Measurements from ENCODE around the gene NBDY. TPM values are rescaled to one million over a fixed set of nuclear protein-coding genes. Genes with fewer than 3 reads are reported as not detected.

NBDY gene
- total RNA-seq, 1 experiment from 2014 or later: 44.7 TPM

- no peak for ATAC-seq
- POLR2A ChIA-PET: no interaction called here
- Mint-ChIP-seq H3K36me3 (no peaks in the 10 kb centered on the region), H3K9me3 (no peaks in the 10 kb centered on the region), H3K27me3 (ENCODE audit: low read depth) (no peaks in the 10 kb centered on the region), H3K4me3 (no peak overlapping the region), H3K27ac (no peak overlapping the region), H3K4me1 (peaks cover 39% of the 10 kb centered on the region)
- TF ChIP-seq NFYB (CRISPR knock-in tag; conservative IDR thresholded peaks at IDR 0.05; ENCODE audit: low read depth) (no peak), ZNF671 (CRISPR knock-in tag; IDR thresholded peaks at IDR 0.05) (no peak), TCF7 (CRISPR knock-in tag; IDR thresholded peaks at IDR 0.05; ENCODE audit: low read depth) (no peak), PRDM15 (CRISPR knock-in tag; IDR thresholded peaks at IDR 0.05) (no peak), NR3C1 (CRISPR knock-in tag; conservative IDR thresholded peaks at IDR 0.05; ENCODE audit: low read depth) (no peak), FOXP4 (CRISPR knock-in tag; IDR thresholded peaks at IDR 0.05) (no peak), CREB1 (CRISPR knock-in tag; IDR thresholded peaks at IDR 0.05) (no peak), ATF6 (CRISPR knock-in tag; IDR thresholded peaks at IDR 0.05) (no peak), FOXJ3 (CRISPR knock-in tag; IDR thresholded peaks at IDR 0.05; ENCODE audit: borderline replicate concordance) (no peak), RELA (CRISPR knock-in tag; IDR thresholded peaks at IDR 0.05; ENCODE audit: borderline replicate concordance) (no peak), ZNF423 (CRISPR knock-in tag; IDR thresholded peaks at IDR 0.05) (no peak)
- TF ChIP-seq, protein P1, sequence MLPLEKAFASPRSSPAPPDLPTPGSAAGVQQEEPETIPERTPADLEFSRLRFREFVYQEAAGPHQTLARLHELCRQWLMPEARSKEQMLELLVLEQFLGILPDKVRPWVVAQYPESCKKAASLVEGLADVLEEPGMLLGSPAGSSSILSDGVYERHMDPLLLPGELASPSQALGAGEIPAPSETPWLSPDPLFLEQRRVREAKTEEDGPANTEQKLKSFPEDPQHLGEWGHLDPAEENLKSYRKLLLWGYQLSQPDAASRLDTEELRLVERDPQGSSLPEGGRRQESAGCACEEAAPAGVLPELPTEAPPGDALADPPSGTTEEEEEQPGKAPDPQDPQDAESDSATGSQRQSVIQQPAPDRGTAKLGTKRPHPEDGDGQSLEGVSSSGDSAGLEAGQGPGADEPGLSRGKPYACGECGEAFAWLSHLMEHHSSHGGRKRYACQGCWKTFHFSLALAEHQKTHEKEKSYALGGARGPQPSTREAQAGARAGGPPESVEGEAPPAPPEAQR (CRISPR knock-in tag; IDR thresholded peaks at IDR 0.05): no peak
- TF ChIP-seq, protein P2, sequence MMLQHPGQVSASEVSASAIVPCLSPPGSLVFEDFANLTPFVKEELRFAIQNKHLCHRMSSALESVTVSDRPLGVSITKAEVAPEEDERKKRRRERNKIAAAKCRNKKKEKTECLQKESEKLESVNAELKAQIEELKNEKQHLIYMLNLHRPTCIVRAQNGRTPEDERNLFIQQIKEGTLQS (CRISPR knock-in tag; conservative IDR thresholded peaks at IDR 0.05): no peak
- TF ChIP-seq, protein P3, sequence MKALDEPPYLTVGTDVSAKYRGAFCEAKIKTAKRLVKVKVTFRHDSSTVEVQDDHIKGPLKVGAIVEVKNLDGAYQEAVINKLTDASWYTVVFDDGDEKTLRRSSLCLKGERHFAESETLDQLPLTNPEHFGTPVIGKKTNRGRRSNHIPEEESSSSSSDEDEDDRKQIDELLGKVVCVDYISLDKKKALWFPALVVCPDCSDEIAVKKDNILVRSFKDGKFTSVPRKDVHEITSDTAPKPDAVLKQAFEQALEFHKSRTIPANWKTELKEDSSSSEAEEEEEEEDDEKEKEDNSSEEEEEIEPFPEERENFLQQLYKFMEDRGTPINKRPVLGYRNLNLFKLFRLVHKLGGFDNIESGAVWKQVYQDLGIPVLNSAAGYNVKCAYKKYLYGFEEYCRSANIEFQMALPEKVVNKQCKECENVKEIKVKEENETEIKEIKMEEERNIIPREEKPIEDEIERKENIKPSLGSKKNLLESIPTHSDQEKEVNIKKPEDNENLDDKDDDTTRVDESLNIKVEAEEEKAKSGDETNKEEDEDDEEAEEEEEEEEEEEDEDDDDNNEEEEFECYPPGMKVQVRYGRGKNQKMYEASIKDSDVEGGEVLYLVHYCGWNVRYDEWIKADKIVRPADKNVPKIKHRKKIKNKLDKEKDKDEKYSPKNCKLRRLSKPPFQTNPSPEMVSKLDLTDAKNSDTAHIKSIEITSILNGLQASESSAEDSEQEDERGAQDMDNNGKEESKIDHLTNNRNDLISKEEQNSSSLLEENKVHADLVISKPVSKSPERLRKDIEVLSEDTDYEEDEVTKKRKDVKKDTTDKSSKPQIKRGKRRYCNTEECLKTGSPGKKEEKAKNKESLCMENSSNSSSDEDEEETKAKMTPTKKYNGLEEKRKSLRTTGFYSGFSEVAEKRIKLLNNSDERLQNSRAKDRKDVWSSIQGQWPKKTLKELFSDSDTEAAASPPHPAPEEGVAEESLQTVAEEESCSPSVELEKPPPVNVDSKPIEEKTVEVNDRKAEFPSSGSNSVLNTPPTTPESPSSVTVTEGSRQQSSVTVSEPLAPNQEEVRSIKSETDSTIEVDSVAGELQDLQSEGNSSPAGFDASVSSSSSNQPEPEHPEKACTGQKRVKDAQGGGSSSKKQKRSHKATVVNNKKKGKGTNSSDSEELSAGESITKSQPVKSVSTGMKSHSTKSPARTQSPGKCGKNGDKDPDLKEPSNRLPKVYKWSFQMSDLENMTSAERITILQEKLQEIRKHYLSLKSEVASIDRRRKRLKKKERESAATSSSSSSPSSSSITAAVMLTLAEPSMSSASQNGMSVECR (CRISPR knock-in tag; IDR thresholded peaks at IDR 0.05; ENCODE audit: borderline replicate concordance): no peak
- TF ChIP-seq, protein P4, sequence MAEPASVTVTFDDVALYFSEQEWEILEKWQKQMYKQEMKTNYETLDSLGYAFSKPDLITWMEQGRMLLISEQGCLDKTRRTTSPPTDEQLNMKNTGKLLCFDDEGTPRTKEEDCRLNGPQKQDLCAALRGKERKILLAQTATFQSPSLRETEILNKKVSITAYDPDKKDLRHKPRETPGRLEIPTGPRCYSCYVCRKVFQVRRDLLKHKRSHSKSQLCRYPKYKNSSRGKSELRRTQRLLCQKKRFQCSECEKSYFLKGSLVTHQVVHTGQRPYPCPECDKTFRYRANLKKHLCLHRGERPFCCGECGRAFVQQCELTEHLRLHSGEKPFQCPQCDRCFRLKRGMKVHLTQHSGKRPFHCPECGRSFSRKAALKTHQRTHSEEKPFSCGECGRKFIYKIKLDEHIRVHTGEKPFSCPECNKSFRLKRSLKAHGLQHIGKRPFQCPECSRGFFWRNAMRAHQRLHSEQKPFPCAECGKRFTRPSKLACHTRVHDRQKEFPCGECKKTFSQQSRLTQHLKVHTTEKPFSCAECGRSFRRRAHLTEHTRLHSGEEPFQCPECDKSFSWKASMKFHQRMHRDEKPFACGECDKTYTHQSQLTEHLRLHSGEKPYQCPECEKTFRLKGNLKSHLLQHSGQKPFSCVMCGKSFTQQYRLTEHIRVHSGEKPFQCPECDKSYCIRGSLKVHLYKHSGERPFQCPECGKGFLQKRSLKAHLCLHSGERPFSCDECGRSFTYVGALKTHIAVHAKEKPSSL (CRISPR knock-in tag; conservative IDR thresholded peaks at IDR 0.05): no peak
- CTCF ChIA-PET: no interaction called here
- no peak for DNase-seq (ENCODE audit: low spot score)
These were observed 69.3 kb downstream of the NBDY start for GRCh38 chrX:56798339-56798711.
